ENCODE measurements around the gene ZNF692.

GRCh38 chr1:248824701-248825100, 34.2 kb downstream of the ZNF692 start:
- TF ChIP-seq CTCF (IDR thresholded peaks at IDR 0.05) = no peak
- no peak for TF ChIP-seq EZH2phosphoT487 (IDR thresholded peaks at IDR 0.05)

All from neural progenitor cell (in vitro differentiated cells).